Epidermal melanocyte (primary cell): ENCODE results near the gene NLK.
"Not testable (repeated sequence)": the region's sequence is repeated elsewhere in the genome, so short reads cannot be mapped to it uniquely, and the experiment has no call there.

Experiments used
- DNase-seq: peaks from one replicate; pipeline ENCODE4 v3.0.0; 2011; ENCODE audit warnings: low spot score; ENCODE audit not compliant: insufficient read length

The NLK gene

DNA sequence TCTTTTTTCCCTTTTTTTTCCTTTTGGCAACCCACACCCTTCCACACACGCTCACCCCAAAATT, at the start of gene NLK:
NLK (plus strand) TSS at position 21 of the 64 bp plus-strand sequence. CDS start 197 bp downstream, outside the sequence.
- no peak for DNase-seq

DNA sequence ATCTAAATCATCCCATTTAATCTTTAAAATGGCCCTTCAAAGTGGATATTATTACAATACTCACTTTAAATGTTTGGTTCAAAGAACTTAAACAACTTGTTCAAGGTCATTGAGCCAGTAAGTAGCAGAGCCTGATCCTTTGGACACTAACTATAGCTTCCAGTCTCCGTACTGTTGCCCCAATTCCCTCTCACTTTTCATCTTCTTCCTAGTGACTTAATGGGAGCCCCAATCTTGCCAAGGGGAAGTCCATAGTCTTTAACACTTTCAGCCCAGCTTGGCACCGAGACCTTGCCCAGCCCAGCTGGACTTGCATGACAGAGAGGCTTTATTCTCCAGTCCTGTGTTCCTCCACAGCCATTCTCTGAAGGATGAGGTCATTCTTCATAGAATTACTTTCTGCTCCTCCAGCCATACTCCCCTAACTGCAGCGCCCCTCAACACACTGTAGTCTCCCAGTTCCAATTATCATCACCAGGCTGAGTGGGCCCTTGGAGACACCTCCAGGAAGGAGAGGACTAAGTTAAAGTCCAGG, 49.2 kb upstream of the NLK start:
- DNase-seq = no peak

DNA sequence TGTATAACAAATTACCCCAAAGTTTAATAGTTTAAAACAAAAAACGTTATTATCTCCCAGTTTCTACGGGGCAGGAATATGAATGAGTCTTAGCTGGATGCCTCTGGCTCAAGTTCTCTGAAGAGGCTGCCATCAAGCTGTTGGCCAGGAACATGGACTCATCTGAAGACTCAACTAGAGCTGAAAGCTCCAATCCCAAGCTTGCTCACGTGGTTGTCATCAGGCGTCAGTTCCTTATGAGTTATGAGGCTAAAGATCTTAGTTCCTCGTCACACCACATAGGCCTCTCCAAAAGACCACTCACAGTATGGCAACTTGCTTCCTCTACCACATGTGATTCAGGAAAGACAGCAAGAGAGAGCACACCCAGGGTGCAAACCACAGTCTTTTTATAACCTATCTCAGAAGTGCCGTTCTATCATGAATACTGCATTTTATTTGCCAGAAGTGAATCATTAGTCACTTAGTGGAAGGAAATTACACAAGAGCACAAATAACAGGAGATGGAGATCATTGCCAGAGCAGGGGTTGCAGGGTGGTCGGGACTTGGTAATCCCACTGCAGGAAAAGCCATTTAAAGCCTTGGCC, 48.7 kb upstream of the NLK start:
- no peak for DNase-seq

DNA sequence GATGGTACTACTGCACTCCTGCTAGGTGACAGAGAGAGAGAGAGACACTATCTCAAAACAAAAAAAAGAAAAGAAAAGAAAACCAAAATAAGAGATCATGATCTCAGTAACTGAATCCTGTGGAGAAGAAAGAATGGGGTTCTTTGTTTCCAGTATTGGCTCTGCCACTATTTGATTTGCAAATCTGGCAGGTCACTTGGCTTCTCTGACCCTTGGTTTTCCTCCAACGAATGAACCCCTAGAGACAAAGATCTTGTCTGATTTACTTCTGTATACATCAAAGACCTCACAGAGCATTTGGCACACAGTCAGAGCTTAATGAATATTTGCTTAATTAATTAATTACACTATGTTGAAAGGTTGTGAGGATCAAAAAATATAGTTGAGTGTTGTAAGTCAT, 47.9 kb upstream of the NLK start:
- DNase-seq = no peak

DNA sequence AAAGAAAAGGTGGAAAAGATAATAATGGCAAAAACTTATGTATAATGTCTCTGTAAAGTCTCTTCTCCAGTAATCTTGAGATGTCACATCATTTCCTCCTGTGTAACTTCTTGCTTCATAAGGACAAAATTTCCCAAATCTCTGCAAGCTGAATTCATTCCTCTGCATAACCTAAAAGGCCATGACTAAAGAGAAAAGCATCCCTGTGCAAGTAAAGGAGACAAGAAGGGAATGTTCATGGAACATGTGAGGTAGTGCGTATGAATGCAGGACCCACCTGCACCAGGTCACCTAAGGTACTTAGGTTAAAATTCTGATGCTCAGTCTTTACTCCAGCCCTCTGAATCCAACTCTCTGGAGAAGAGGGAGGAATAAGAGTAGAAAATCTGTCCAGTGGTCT, 46.9 kb upstream of the NLK start:
- DNase-seq = no peak

DNA sequence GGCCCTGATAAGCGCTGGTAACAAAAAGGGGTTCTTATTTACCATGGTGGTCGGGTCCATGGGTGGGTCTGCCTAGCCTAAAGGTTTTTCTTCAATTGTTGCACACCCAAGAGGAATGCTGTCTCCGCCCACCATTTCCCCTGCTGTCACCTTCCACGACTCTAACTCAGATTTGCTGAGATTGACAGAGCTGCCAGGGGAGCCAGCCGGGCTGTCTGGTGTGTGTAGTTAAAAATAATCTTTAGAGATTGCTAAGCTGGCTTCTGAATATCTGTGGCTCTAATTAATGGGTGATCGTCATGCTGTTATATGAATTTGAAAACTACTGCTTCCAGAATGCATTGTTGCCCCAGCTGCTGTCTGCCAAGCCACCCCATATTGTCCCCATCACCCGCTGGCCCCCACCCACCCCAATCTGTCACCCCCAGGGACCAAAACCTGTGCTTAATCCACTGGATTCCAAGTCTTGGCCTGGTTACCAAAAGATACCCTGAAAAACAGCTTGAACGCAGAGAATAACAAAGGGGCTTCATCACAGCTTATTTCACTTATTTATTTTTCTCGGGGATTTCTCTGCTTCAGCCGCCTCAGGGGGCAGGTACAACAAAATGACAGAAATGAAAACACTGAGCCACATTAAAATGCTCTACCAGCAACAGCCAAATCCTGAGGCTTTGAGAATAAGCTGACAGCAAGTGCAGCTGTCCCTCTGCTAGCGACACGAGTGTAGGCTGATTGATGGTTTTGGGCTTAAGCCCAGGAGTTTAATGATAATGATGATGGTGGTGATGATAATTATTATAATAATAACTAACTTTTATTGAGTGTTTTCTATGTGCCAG, 46.1 kb upstream of the NLK start:
- DNase-seq = no peak

DNA sequence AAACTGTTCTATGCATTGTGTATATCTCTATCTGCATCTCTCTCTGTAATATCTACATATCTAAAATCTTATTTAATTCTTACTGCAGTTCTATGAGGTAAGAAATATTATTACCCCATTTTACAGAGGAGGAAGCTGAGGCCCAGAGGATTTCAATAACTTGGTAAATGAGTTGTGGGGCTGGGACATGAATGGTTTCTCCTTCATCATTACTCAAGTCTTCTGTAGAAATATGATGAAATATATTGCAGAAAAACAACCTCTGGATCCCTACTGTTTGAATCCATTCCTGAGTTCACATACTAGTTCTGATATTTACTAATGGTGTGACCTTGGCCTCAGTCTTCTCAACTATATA, 45.5 kb upstream of the NLK start:
- no peak for DNase-seq

DNA sequence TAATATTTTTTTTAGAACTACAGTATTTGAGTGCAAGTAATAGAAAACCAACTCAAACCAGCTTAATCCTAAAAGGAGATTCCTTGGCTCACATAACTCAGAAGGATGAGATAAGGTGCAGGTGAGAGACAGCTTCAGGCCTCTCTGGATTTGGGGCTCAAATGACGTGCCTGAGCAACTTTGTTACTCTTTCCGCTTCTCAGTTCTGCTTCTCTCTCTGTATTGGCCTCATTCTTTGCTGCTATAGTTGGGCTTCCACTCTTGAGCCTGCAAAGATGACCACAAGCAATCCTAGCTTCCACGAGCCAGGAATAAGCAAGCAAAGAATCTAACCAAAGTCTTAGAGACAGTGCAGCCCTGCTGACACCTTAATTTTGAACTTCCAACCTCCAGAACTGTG, 45.0 kb upstream of the NLK start:
- no peak for DNase-seq

DNA sequence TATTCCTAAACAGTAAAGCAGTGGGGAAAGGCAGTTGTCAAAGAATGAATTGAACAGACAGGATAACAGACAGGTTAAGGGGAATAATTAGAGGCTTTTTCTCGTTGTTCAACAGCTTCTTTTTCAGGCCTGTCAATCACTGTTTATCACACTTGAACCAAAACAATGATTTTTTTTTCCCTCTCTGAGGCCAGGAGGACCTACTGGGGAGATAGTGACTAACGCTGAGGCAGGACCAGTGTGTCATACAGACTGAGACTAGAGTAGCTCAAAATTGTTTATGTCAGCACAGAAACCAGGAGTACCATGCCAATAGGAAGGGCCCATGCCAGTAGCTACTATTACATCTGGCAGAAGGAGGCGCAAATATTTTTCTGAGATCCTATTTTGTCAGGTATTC, 41.3 kb upstream of the NLK start:
- no peak for DNase-seq

DNA sequence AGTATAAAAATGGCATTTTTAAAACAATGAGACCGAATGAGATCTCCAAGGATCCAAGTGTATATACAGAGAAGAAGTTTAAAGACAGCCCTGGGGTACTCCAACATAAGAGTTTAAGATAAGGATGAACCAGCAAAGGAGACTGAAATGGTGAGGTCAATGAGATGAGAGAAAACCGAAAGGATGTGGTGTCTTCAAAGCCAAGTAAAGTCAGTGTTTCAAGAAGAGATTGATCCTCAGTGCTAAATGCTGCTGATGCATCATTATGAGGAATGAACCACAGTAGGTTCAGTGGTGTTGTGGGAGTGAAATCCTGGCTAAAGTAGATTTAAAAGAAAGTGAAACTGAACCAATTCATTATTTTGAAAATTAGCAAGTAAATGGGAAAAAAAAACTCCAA, 38.1 kb upstream of the NLK start:
- no peak for DNase-seq

DNA sequence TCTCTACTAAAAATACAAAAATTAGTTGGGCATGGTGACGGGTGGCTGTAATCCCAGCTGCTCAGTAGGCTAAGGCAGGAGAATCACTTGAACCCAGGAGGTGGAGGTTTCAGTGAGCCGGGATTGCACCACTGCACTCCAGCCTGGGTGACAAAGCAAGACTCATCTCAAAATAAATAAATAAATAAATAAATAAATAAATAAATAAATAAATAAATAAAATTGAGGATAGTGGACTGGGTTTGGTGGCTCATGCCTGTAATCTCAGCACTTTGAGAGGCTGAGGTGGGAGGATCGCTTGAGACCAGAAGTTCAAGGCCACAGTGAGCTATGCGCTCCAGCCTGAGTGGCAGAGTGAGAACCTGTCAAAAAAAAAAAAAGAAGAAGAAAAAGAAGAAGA, 34.6 kb upstream of the NLK start:
- not testable (repeated sequence) for DNase-seq

DNA sequence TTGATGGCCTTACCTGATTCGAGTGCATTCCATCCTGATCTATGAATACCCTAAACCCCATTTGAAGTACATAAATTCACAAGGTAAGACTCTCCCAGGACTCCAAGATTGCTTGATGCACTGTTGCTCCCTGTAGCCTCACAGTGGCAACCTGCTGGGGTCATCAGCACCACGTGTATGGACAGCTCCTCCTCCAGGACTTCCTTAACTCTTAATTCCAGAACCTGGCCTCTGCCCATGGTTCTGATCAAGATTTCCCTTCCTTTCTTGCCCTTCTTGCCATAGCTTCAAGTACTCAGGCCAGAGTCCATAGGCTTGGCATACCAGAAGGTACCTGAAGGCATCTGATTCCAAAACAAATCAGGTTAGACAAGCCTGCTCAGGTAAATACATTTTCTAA, 34.0 kb upstream of the NLK start:
- no peak for DNase-seq

DNA sequence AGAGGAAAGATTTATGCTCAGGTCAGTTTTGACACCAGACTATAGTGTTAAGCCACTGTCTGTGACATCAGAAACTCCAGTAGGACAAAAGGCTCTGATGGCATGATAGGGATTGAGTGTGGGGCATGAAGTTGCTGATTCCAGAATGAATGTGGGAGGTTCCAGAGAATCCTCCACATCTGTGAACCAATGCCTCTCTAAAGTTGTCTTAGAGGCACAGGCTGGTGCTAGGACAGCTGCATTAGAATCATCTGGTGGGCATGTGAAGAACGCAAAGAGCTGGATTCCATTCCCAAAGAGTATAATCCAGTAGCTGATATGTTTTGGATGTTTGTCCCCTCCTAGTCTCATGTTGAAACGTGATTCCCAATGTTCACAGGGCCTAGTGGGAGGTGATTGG, 32.1 kb upstream of the NLK start:
- DNase-seq = no peak

DNA sequence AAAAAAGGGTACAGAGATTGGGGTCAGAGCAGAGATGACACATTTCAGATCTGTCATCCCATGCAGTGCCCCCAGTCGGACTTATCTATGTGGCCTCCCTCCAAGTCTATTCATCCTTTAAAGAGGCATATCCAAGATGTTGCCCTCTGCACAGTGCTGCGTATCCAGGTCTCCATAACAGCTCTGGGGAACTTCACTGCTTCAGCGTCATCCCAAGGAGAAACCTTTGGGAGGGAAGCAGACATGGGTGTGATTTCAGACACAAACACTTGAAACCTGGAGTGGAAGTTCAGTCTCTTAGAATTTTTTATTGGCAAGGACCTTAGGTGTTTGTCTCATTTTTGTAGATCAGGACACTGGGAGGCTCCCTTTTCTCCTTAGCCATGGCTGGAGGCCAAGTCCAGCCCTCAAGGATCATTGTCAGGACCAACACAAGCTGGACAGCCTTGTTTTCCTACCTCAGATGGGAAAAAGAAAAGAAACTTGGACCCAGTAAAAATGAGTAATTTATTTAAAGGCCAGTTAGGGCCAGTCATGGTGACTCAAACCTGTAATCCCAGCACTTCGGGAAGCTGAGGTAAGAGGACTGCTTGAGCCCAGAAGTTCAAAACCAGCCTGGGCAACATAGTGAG, 23.9 kb upstream of the NLK start:
- no peak for DNase-seq

DNA sequence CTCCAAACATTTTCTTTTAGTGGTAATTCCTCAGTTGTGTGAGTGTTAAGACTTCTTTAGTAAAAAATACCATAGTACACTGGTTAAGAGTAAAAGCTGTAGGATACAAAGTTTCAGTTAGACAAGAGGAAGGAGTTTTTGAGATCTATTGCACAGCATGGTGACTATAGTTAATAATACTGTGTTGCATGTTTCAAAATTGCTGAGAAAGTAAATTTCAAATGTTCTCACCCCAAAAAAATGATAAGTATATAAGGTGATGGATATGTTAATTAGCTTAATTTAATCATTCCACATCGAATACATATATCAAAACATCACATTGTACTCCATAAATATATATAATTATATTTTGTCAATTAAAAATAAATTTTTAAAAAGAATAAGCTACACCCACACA, 22.0 kb upstream of the NLK start:
- no peak for DNase-seq

DNA sequence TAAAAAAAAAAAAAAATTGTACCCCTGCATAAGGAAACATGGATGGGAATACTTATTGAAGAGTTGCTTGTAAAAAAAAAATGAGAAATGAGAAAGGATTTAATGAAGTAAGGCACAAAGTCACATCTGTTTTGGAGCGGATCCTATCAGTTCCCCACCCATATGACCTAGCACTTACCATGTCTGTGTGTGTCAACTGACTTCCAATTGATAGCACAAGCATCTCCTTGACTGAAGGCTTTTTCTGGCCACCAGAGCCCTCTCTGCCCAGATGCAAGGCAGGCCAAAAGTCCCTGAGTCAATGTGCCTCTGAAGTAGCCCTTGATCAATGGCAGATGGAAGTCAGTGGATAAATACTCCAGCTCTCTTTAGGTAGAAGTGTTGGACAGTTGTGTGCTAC, 13.4 kb upstream of the NLK start:
- no peak for DNase-seq

DNA sequence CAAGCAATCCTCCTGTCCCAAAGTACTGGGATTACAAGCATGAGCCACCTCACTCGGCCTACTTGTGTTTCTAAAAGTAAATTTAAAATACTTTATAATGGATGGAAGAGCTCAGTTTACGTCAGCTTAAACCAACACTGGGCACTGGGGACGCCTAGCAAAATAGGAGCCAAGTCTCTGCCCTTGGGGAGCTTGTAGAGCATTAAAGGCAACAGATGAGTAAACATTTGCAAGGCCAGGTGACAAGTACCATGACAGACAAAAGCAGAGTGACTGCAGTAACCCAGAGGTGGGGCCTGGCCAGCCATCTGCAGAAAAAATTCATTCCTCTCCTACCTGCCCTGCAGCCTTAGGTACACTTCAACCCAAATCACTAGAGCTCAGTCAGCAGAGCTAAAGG, 12.1 kb upstream of the NLK start:
- no peak for DNase-seq

DNA sequence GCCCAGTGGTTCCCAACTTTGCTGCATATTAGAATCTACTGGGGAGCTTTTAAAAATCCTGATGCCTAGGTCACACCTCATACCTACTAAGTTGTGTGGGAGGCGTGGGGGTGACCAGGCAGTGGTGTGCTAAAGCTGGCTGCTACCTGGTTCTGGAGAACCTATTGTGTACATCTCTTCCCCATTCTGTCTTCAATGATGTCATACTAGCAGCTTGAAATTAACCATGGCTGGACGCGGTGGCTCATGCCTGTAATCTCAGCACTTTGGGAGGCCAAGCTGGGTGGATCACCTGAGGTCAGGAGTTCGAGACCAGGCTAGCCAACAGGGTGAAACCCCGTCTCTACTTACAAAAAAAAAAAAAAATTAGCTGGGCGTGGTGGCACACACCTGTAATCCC, 11.3 kb upstream of the NLK start:
- DNase-seq = no peak

DNA sequence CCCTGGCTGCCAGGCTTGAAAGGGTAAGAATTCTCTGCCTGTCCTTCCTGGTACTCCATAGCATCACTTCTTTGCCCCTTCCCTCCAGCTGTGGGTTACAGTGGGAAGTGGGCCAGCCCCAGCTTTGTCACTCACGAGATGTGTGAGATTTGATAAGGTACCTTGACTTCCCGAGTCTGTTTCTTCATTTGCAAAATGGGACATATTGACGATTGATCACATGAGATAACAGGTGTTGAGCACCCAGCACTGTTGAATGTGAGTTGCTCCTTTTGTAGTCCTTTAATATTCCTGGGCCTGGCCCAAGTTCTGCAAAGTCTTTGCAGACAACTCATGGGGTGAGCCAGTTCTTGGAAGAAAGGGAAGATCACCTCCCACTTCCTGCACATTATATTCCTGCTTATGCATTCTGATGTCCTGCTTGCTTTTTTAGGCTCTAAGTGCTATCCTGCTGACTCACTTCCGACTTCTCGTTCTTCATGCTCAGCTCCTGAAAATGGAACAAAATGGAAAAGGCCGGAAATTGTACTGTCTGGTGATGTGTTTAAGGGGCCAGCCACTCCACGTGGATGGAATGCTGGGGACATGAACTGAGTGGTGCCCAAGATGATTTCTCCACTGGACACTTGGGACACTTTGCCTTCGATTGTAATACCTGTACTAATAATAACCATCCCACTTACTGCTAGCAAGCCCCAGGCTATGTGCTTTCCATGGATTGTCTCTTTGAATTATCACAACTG, 8.3 kb upstream of the NLK start:
- DNase-seq = no peak

DNA sequence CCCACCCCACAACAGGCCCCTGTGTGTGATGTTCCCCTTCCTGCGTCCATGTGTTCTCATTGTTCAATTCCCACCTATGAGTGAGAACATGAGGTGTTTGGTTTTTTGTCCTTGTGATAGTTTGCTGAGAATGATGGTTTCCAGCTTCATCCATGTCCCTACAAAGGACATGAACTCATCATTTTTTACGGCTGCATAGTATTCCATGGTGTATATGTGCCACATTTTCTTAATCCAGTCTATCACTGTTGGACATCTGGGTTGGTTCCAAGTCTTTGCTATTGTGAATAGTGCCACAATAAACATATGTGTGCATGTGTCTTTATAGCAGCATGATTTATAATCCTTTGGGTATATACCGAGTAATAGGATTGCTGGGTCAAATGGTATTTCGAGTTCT, 7.0 kb upstream of the NLK start:
- DNase-seq = not testable (repeated sequence)

DNA sequence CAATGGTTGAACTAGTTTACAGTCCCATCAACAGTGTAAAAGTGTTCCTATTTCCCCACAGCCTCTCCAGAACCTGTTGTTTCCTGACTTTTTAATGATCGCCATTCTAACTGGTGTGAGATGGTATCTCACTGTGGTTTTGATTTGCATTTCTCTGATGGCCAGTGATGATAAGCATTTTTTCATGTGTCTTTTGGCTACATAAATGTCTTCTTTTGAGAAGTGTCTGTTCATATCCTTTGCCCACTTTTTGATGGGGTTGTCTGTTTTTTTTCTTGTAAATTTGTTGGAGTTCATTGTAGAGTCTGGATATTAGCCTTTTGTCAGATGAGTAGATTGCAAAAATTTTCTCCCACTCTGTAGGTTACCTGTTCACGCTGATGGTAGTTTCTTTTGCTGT, 6.6 kb upstream of the NLK start:
- not testable (repeated sequence) for DNase-seq

DNA sequence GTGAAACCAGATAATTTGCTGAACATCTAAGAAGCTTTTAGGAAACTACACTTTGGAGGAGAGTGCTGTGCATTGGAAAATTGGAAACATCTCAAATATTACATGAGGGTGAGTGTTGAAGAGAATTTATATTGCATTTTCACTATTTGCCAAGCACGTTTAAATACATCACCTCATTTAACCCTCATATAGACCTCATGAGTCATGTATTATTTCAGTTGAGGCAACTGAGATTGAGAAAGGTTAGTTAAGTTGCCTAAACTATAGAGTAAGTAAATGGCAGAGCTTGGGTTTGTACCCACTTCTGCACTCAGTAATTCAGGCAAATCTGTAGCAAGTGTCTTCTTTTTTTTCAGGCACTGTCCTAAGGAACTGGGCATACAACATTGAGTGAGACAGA, 3.7 kb upstream of the NLK start:
- DNase-seq = no peak

DNA sequence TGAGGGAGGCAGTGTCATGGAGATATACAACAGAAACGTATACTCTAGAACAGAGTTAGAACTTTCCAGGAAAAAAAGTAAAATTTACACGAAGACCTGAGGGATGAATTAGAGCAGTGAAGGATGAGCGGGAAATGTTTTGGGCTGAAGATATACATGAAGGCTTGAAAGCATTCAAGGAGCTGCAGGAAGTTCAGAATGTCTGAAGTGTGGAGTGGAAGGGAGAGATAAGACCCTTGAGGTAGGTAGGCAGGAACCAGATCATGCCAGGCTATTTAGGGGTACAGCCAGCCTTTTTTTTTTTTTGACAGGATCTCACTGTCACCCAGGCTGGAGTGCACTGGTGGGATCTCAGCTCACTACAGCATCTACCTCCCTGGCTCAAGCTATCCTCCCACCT, 3.2 kb upstream of the NLK start:
- no peak for DNase-seq
